Vagina (tissue), 2 donors: ENCODE results near the gene FAM181A.

Experiments
- POLR2A ChIP-seq, 2 donors: fragments of 450-650 bp; IDR thresholded peaks; one replicate each; pipeline ENCODE4 v1.6.1; 2017; ENCODE audit warnings: antibody characterized with exemption in 2 of 2, mild to moderate bottlenecking in 2 of 2, moderate library complexity in 2 of 2
- POLR2AphosphoS5 ChIP-seq, 2 donors: sonication (generic); formaldehyde crosslinking; IDR thresholded peaks; one replicate each; pipeline ENCODE4 v1.9.0; 2017; ENCODE audit warnings: antibody characterized with exemption in 2 of 2, mild to moderate bottlenecking in 2 of 2, low read depth in 1 of 2; ENCODE audit not compliant: insufficient read depth in 1 of 2
- TF ChIP-seq, protein P1 (sequence below), 3 experiments: fragments of 450-650 bp in 2 of 3; fragments of 200-600 bp in 1 of 3; sonication (generic) in 1 of 3; IDR thresholded peaks; one replicate each; pipeline ENCODE4 v1.5.1; 2017 to 2019; ENCODE audit warnings: antibody characterized with exemption in 3 of 3, mild to moderate bottlenecking in 2 of 3, moderate library complexity in 2 of 3

DNA sequence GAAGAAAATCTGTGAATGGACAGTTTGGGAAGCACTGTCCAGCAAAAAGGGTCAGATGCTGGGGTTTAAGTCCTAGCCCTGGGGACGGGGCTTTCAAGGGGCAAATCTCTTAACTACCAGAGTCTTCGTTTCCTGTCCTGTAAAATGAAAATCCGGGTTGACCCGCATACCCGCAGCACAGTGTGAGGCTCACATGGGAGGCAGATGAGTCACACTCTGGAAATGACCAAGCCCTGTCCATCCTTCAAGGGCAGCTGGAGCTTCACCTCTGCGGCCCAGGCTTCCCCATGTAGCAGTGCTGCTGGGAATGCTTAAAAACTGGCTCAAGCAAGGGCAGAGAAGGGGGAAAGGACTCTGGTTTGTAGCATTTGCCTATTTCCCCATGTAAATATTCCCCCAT, 19.0 kb downstream of the FAM181A start:
- TF ChIP-seq, protein P1, sequence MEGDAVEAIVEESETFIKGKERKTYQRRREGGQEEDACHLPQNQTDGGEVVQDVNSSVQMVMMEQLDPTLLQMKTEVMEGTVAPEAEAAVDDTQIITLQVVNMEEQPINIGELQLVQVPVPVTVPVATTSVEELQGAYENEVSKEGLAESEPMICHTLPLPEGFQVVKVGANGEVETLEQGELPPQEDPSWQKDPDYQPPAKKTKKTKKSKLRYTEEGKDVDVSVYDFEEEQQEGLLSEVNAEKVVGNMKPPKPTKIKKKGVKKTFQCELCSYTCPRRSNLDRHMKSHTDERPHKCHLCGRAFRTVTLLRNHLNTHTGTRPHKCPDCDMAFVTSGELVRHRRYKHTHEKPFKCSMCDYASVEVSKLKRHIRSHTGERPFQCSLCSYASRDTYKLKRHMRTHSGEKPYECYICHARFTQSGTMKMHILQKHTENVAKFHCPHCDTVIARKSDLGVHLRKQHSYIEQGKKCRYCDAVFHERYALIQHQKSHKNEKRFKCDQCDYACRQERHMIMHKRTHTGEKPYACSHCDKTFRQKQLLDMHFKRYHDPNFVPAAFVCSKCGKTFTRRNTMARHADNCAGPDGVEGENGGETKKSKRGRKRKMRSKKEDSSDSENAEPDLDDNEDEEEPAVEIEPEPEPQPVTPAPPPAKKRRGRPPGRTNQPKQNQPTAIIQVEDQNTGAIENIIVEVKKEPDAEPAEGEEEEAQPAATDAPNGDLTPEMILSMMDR (IDR thresholded peaks at IDR 0.05) = no peak
- TF ChIP-seq POLR2AphosphoS5 (IDR thresholded peaks at IDR 0.05; ENCODE audit: insufficient read depth in 1 of 2, low read depth in 1 of 2) (no peak), POLR2A (IDR thresholded peaks at IDR 0.05) (no peak)
